Activated CD4-positive, CD25-positive, alpha-beta regulatory T cell treated with anti-CD3 and anti-CD28 coated beads, Interleukin-2, amount 50 U/mL, for 24 hours (primary cell): ENCODE measurements around the gene BMPR1A.
"Not testable (repeated sequence)": the region's sequence is repeated elsewhere in the genome, so short reads cannot be mapped to it uniquely, and the experiment has no call there.

Experiments used
- ATAC-seq, 2 donors: fragments of 150-1000 bp; cut with Tn5 transposase; one replicate each; pipeline ENCODE4 v1.10.0; 2021; ENCODE audit warnings: mild to moderate bottlenecking in 1 of 2, moderate library complexity in 1 of 2

BMPR1A gene

GRCh38 chr10:86851328-86852207, 95.1 kb downstream of the BMPR1A start:
- ATAC-seq = no peak

DNA sequence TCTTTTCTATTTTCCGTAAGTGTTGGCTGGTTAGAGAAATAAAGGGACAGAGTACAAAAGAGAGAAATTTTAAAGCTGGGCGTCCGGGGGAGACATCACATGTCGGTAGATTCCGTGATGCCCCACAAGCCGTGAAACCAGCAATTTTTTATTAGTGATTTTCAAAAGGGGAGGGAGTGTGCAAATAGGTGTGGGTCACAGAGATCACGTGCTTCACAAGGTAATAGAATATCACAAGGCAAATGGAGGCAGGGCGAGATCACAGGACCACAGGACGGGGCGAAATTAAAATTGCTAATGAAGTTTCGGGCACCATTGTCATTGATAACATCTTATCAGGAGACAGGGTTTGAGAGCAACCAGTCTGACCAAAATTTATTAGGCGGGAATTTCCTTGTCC, 97.2 kb downstream of the BMPR1A start:
- ATAC-seq = not testable (repeated sequence)

GRCh38 chr10:86855513-86855912, 99.1 kb downstream of the BMPR1A start:
- no peak for ATAC-seq

- no peak for ATAC-seq
These were observed 99.7 kb downstream of the BMPR1A start for GRCh38 chr10:86856156-86856555.

- ATAC-seq = no peak
These were observed 100.8 kb downstream of the BMPR1A start for GRCh38 chr10:86857128-86857721.

DNA sequence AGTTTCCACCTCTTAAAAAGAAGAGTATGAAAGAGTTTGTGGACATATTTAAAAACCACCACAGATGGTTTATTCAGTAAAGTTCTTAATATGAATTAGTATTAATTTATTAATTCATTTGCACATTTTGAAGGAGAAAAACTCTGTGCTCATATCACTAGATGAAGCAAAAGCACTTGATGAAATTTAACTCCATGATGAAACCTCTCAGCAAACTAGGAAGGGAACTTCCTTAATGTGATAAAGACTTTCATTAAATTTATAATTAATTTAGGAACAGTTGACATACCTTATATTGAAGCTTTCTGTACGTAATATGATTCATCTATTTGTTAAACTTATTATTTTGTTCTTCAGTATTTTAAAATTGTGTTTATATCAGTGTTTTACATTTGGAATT, 101.6 kb downstream of the BMPR1A start:
- no peak for ATAC-seq

- no peak for ATAC-seq
These were observed 104.9 kb downstream of the BMPR1A start for GRCh38 chr10:86861351-86861750.

DNA sequence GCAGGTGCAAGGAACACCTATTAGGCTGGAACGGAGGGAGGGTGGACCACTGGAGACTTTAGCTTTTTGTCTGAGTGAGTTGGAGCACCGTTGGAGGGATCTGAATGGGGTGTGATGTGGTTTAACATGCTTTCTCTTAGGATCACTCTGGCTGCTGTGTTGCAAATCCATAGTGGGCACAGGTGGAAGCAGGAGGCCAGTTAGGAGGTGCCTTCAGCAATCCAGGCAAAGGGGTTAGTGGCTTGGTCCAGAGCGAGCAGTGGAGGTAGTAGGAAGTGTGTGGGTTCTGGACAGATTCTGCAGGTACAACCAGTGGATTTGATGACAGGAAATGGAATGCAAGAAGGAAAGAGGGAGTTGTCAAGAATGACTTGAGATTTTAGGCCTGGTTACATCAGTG, 106.0 kb downstream of the BMPR1A start:
- no peak for ATAC-seq

DNA sequence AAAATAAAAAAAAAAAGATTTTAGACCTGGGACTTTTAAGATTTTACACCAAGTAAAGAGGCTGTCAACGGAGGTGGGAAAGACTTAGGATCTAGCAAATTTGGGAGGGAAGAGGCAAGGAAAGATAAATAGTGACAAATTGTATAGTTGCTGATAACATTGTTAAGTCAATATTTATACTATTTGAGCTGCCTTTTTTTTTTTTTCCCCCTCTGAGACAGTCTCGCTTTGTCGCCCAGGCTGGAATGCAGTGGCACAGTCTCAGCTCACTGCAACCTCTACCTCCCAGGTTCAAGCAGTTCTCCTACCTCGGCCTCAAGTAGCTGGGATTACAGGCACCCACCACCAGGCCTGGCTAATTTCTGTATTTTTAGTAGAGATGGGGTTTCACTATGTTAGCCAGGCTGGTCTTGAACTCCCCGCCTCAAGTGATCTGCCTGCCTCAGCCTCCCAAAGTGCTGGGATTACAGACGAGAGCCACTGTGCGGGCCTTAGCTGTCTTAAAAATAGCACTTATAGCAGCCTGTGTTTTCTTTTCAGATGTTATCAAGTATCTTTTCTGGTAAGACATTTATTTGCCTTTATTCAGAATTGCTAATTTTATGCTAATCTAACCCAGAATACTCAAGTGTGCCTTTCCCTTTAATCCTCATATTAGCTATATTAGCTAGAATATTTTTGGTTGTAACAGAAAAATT, 106.5 kb downstream of the BMPR1A start:
- ATAC-seq = no peak

- ATAC-seq = no peak
These were observed 107.0 kb downstream of the BMPR1A start for GRCh38 chr10:86863484-86863842.

DNA sequence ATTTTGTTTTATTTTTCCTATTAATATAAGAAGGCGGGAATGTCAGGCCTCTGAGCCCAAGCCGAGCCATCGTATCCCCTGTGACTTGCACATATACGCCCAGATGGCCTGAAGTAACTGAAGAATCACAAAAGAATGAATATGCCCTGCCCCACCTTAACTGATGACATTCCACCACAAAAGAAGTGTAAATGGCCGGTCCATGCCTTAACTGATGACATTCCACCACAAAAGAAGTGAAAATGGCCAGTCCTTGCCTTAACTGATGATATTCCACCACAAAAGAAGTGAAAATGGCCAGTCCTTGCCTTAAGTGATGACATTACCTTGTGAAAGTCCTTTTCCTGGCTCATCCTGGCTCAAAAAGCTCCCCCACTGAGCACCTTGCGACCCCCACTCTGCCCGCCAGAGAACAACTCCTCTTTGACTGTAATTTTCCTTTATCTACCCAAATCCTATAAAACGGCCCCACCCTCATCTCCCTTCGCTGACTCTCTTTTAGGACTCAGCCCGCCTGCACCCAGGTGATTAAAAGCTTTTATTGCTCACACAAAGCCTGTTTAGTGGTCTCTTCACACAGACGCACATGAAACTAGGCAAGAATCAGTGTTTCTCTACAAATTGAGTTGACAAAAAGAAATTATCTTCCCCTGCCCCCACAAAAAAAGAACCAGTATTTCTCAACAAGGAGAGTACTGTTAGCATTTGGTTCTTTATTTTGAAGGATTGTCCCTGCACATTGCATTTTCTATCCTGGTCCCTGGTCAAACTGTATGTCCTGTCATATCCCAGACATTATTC, 108.8 kb downstream of the BMPR1A start:
- not testable (repeated sequence) for ATAC-seq

- ATAC-seq = no peak
These were observed 110.7 kb downstream of the BMPR1A start for GRCh38 chr10:86867149-86867548.

- ATAC-seq = no peak
These were observed 111.9 kb downstream of the BMPR1A start for GRCh38 chr10:86868353-86868752.

DNA sequence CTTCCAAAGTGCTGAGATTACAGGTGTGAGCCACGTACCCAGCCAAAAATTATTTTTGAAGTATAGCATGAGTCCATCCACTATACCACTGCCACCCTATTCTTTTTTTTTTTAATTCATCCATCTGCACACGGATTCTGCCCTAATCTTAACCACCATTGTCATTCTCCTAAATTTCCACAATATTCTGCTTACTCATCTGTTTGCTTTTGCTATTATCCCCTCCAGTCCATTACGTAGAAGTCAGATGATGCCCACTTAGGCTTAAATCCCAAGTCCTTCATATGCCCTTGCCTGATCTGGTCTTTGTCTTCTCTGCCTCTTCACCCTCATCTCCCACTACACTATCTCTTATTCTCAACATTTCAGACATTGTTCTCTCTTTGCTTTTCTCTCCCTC, 114.3 kb downstream of the BMPR1A start:
- no peak for ATAC-seq

DNA sequence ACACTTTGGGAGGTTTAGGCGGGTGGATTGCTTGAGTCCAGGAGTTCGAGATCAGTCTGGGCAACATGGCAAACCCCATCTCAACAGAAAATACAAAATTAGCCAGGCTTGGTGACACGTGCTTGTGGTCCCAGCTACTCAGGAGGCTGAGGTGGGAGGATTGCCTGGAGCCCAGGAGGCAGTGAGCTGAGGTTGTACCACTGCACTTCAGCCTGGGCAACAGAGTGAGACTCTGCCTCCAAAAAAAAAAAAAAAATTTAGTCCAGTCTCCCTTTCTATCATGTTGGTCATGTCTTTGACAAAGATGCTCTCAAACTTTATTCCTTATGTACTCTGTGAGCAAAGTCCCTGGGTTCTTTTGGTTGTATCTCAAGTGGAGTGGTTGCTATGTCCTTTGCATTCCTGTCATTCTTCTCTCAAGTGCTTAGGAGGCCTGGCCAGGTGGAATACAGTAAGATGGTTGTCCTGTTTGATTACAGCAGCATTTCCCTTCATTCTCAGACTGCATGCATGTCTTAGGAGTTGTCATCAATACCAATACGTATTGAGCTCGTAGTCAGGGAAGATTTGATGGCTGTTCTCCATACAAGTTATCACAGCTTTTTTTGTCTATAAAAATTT, 115.3 kb downstream of the BMPR1A start:
- ATAC-seq = no peak

DNA sequence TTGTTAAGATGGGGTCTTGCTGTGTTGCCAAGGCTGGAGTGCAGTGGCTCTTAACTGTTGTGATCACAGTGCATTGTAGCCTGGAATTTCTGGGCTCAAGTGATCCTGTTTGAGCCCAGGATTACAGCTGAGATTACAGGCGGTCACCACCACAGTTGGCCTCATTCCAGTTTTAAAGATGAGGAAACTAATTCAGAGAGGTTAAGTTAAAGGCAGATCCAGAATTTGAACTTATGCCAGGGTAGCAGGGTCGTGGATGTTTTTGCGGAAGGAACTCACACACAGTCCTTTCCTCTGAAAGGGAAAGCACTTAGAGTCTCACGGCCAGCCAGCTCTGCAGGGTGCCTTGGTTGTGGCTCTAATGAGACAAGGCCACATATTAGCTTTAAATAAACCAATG, 116.3 kb downstream of the BMPR1A start:
- no peak for ATAC-seq

- no peak for ATAC-seq
These were observed 120.3 kb downstream of the BMPR1A start for GRCh38 chr10:86876748-86877147.

GRCh38 chr10:86878983-86879713, 122.7 kb downstream of the BMPR1A start:
- ATAC-seq = no peak

DNA sequence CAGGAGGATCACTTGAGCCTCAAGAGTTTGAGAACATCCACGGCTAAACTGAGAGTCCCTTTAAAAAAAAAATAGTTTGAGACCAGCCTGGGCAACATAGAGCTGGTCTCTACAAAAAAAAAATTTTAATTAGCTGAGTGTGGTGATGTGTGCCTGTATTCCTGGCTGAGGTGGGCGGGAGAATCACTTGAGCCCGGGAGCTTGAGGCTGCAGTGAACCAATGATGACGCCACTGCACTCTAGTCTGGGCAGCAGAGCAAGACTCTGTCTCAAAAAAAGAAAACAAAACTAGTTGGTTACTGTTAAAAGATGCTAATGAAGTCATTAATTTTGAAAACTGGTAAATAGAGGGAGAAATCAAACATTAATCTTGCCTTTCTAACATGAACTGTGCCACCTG, 124.6 kb downstream of the BMPR1A start:
- no peak for ATAC-seq

GRCh38 chr10:86888585-86889381, 132.4 kb downstream of the BMPR1A start:
- peak; percentile 78 to 87 for ATAC-seq

DNA sequence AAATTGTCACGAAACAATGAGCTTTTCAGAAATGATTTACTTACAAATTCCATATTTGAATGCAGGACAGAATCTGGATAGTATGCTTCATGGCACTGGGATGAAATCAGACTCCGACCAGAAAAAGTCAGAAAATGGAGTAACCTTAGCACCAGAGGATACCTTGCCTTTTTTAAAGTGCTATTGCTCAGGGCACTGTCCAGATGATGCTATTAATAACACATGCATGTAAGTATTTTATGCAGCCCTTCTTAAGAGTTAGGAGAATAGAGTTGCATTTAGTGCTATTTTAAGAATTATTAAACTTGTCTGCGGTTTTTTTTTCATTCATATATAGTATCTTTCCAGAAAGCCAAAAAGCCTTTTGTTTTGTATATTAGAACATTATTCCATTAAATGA, 133.6 kb downstream of the BMPR1A start:
- ATAC-seq = no peak
